ENCODE measurements around the gene MEGF6.
"Not testable (repeated sequence)": the region's sequence is repeated elsewhere in the genome, so short reads cannot be mapped to it uniquely, and the experiment has no call there.

The MEGF6 gene

DNA sequence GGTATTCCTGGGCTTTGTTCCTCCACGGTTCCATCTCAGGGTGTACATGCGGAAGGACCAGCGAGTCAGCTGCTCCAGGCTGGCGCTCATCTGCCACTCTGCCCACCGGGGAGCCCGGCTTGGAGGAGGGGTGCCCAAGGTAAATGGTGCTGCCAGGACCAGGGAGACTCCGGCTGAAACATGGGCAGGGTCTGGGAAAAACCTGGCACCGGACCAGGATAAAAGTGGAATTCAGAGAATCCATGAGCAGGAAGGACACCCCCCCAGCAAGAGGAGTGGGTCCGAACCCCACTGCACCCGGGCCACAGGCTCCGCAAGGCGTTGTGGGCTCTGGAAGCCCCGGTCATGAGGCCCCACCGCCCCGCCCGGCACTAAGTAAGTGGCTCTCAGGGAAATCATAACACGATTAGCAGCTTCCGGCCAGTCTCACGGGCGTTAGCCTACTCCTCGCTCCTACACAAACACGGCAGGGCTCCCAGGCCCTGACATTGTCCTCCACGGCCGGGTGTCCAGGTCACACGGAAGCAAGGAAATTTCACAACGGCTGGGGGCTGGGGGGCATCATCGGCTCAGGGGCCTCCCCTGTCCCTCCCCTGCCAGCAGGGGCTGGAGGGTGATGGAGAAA is 21.1 kb downstream of the MEGF6 start:
- DNase-seq = no peak

DNA sequence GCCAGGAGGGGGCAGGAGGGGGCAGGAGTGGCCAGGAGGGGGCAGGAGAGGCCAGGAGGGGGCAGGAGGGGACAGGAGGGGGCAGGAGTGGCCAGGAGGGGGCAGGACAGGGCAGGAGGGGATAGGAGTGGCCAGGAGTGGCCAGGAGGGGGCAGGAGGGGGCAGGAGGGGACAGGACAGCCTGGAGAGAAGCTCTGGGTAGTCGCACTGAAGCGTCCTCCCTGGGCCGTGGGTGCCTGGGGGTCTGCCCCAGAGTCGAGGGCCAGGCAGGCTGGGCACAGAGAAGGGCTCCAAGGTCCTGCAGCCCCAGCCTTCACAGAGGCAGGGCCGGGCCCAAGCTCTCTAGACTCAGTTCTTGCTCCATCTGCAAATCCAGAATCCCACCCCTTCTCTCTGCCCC is 22.9 kb downstream of the MEGF6 start:
- DNase-seq = no peak

DNA sequence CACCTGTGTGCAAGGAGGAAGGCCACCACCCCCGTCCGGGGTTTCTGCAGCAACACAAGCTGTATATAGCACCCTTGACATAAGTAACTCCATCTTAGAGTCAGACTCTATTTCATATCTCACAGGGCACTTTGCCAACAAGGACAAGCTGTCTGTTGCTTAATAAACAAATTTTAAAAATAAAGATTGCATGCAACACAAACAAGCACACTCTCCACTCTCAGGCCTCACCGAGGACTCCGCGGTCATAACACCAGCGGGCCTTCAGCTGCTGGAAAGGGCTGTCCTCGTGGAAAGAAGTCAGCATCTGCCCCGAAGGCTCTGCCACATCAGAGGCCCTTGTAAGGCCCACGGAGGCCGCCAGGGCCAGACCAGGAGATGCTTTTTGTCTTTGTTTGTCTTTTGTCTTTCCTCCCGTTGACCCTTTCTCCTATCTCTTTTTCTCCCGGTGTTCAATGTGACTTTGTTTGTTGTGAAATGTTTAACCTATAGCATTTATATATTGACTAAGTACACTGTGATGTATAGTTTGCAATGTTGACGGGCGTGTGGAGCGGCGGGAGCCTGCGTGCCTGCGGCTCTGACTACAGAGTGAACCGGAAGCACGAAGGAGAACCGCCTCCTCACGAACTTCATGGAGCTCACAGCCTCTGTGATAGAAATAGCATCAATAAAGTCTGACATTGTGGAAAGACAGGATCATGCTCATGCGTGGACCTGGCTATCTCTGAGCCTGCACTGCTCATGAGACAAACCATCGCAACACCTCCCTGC is 24.1 kb downstream of the MEGF6 start:
- DNase-seq = no peak

DNA sequence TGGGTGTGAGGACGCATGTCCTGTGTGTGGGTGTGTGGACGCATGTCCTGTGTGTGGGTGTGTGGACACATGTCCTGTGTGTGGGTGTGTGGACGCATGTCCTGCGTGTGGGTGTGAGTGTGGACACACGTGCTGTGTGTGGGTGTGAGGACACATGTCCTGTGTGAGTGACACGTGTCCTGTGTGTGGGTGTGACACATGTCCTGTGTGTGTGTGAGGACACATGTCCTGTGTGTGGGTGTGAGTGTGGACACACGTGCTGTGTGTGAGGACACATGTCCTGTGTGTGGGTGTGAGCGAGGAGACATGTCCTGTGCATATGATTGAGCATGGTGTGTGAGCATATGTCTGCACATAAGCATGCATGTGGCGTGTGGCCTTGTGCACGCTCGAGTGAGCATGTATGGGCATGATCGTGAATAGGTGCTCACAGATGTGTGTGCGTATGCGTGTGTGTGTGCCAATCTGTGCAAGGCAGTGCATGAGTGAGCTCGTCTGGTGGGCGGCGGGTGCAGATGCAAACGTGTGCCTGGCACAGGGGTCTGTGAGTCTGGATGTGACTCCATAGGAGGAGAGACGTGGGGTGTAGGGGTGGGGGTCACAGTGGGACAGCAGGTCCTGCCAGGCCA is 25.3 kb downstream of the MEGF6 start:
- DNase-seq = no peak

DNA sequence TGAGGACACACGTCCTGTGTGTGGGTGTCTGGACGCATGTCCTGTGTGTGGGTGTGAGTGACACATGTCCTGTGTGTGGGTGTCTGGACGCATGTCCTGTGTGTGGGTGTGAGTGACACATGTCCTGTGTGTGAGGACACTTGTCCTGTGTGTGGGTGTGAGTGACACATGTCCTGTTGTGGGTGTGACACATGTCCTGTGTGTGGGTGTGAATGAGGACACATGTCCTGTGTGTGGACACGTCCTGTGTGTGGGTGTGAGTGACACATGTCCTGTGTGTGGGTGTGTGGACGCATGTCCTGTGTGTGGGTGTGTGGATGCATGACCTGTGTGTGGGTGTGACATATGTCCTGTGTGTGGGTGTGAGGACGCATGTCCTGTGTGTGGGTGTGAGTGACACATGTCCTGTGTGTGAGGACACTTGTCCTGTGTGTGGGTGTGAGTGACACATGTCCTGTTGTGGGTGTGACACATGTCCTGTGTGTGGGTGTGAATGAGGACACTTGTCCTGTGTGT is 25.9 kb downstream of the MEGF6 start:
- DNase-seq = not testable (repeated sequence)

DNA sequence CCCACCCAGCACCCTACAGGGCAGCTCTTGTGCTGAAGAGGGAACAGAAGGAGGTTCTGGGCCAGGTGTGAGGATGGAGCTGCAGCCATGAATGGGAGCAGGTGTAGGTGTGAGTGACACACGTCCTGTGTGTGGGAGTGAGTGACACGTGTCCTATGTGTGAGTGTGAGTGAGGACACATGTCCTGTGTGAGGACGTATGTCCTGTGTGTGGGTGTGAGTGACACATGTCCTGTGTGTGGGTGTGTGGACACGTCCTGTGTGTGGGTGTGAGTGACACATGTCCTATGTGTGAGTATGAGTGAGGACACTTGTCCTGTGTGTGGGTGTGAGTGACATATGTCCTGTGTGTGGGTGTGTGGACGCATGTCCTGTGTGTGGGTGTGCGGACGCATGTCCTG is 26.4 kb downstream of the MEGF6 start:
- no peak for DNase-seq

DNA sequence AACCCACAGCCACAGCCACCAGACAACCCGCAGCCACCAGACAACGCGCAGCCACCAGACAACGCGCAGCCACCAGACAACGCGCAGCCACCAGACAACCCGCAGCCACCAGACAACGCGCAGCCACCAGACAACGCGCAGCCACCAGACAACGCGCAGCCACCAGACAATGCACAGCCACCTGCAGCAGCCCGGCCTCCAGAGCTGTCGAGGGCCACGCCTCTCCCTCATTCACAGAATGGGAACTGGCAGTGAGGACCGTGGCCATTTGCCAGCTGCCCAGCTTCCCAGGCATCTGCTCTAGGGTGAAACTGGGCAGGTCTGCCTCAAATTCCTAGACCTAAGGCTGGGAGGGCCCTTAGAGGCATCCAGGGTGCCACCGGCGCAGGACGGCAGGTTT is 27.6 kb downstream of the MEGF6 start:
- not testable (repeated sequence) for DNase-seq

DNA sequence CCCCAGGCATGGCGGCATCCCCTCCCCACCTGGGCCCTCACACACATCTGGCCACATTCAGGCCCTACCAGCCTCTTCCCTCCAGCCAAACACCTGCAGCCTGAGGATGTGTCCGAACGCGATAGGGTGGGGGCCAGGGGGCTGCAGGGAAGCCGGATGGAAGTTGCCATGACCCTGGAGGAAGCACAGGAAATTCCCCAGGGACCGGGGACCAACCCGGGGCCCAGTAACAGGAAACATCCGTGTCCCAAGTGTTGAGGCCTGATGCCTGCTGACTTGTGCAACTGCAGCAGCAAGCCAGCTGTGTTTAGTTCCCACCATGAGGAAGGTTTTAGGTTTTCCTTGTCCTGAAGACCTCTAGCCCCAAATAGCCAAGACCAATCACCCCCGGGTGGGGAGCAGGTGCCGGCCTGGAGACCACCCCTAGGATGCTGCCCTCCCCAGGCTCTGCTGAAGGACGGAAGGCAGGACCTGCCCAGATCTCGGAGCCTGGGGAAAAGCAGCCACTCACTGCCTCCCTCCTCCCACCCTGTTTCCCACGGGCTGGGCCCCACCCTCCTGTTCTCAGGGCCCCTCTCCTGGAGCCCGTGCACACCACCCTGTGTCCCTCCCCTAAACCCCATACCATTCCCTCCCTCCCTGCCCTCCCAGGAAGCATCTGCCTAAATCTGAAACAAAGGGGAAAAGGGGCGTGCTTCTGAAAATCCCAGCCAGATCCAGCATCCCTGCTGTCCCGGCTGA is 29.8 kb downstream of the MEGF6 start:
- no peak for DNase-seq

DNA sequence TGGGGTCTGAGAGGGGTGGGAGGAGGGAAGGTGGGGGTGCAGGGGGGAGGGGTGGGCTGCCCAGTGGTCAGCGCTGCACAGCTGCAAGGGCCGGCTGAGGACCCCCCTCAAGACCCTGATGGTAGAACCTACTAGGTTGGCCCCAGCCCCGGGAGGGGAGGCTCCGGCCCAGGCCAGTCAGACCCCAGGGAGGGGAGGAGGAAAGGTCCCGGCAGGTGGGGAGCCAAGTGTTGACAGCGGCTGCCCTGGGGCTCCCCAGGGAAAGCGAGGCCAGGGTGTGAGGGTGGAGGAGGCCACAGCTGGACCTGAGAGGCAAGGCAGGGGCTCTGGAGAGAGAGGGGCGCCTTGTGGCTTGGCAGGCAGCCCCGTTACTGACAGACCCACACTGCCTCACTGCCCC is 31.1 kb downstream of the MEGF6 start:
- DNase-seq = no peak

DNA sequence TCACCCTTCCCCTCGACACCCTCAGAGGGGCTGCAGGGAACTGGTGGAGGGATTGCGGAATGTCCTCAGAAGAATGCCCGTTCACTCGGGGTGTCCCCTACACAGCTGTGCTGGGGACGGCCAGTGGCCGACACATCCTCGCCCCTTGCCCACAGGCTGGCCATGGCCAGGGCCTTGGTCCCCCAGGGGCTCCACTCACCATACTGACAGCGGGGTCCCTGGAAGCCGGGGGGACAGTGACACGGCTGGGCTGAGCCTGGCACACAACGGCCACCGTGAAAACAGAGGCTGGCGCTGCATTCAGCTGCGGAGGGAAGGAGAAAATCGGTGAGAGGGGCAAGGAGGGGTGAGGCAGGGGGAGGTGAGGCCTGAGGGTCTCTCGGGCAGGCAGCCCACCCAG is 31.7 kb downstream of the MEGF6 start:
- no peak for DNase-seq

DNA sequence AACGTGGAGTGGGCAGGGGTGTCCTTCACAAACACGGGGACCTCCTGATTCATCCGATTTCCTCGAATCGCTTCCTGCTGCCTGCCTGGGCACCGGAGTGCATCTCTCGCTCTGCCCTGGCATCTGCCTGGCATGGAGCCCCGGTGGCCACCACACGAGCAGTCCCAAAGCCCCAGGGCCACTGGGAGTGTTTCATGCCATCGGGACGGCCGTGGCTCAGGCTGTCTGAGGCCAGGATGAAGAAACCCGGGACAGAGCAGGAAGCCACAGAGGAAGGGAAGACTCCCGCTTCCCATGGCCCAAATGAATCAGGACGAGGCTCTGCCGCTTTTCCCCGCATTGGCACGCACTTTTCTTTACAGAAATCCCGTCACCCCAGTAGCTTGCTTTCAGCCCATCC is 32.4 kb downstream of the MEGF6 start:
- no peak for DNase-seq

DNA sequence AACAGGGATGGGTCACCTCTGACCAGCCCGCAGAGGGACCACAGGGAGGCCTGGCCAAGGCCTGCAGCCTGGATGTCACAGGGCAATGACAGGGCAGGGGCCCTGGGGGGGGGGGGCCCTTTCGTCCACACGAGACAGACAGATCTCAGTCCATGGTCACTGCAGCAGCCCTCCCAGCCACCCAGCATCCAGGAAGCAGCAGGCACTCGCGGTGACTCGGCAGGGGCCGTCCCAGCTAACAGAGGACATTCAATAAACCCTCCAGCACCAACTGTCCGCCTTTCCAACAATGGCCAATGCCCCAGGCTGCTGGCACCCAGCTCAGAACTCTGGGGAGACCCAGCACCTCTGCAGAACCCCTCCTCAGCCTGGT is 32.9 kb downstream of the MEGF6 start:
- no peak for DNase-seq

DNA sequence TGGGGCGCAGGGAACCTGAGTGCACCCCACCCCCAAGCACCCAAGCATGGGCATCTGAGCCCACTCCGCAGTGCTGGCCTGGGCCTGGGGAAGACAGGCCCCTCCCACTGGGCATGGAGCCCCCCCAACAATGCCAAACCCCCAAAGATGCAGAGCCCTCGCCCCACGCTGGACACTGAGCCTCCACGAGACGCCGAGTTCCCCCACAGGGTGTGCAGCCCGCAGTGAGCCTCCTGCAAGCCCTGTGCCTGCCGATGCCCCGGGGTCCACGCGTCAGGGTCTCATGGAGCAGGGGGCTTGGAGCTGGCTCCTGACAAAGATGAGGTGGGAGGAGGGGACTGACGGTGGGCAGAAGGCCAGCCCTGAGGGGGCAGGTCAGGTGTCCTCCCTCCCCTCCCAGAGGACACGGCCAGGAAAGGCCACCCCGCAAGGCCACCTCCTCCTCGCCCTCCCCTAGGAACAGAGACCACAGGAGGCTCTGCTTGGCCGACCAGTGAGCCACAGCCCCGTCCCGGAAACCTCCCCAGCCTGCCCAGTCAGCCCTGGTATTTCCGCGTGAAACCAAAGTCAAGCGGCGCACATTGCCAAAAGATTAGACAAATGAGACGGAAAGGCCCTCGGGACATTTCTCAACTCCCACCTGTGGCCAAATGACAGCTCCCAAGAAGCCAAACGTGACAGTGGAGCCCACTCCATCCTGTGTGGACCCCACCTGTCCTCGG is 33.4 kb downstream of the MEGF6 start:
- DNase-seq = no peak

DNA sequence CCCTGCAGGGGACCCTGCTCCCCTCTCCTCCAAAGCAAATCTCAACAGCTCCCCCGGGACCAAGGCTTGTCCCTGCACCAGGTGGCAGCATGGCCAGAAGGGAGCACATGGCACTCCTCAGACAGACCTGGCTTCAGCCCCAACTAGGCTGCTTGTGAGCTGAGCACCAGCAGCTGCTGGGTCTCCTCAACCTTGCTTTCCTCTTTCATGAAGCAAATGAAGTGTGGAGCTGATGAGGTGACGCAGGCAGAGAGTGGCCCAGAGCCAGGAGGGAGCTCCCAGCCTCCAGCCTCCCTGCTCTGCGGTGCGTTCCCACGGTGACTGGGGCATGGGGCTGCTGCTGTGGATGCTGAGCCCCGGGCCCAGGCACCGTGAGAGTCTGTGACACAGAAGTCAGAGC is 34.0 kb downstream of the MEGF6 start:
- no peak for DNase-seq

DNA sequence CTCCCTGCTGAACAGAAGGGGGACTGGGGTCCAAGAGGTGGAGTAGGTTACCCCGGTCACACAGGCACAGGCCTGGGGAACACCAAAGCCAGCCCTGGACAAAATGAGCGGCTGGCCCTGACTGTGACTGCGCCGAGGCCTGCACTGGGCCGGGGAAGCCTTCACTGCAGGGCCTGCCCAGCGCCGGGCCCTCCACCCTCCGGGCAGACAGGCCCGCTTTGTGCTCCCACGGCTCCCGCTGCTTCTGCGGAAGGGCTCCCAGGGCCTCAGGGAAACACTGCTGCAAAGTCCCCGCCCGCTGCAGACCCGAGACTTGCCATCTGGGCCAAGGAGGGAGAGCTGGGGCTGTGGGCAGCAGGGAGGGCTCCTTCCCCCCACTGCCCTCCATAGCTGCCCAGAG is 35.3 kb downstream of the MEGF6 start:
- DNase-seq = no peak

DNA sequence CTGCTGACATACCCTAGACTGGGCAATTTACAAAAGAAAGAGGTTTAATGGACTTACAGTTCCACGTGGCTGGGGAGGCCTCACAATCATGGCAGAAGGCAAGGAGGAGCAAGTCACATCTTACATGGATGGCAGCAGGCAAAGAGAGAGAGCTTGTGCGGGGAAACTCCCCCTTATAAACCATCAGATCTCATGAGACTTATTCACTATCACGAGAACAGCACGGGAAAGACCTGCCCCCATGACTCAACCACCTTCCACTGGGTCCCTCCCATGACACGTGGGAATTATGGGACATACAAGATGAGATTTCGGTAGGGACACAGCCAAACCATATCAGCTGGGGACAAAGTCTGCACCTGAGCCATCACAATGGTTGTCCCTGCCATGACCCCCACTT is 35.8 kb downstream of the MEGF6 start:
- DNase-seq = not testable (repeated sequence)

DNA sequence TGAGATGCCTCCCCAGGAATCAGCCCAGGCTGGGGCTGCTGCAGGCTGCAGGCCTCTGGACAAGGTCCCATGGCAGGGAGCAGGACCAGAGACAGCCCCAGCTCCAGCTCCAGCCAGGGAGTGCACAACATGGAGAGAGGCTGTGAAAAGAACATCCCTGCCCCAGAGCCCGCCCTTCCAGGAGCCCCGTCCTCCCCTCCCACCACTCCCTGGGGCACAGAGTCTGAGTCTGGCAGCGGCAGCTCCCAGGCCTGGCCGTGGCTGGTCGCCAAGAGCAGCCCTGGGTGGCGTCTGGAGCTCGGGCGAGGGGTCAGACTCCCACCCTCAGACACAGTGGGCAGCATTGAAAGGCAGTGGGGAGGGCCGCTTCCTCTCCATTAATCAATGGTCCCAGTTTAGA is 37.8 kb downstream of the MEGF6 start:
- no peak for DNase-seq

DNA sequence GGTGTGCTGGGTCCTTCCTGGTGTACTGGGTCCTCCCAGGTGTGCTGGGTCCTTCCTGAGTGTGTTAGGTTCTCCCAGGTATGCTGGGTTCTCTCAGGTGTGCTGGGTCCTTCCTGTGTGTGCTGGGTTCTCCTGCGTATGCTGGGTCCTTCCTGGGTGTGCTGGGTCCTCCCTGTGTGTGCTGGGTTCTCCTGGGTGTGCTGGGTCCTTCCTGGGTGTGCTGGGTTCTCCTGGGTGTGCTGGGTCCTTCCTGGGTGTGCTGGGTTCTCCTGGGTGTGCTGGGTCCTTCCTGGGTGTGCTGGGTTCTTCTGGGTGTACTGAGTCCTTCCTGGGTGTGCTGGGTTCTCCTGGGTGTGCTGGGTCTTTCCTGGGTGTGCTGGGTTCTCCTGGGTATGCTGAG is 38.7 kb downstream of the MEGF6 start:
- DNase-seq = not testable (repeated sequence)

DNA sequence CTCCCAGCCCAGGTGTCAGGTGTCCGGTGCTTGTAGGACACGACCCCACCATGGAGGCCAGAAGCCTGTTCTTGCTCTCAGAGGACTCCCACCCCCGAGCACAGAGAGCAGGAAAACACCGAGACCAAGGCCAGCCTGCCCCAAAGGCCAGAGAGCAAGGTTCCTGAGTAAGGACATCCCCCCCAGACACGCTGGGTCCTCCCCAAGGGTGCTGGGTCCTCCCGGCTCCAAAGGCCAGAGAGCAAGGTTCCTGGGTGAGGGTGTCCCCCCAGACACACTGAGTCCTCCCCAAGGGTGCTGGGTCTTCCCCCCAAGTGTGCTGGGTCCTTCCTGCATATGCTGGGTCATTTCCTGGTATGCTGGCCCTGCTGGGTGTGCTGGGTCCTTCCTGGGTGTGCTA is 40.0 kb downstream of the MEGF6 start:
- DNase-seq = no peak

DNA sequence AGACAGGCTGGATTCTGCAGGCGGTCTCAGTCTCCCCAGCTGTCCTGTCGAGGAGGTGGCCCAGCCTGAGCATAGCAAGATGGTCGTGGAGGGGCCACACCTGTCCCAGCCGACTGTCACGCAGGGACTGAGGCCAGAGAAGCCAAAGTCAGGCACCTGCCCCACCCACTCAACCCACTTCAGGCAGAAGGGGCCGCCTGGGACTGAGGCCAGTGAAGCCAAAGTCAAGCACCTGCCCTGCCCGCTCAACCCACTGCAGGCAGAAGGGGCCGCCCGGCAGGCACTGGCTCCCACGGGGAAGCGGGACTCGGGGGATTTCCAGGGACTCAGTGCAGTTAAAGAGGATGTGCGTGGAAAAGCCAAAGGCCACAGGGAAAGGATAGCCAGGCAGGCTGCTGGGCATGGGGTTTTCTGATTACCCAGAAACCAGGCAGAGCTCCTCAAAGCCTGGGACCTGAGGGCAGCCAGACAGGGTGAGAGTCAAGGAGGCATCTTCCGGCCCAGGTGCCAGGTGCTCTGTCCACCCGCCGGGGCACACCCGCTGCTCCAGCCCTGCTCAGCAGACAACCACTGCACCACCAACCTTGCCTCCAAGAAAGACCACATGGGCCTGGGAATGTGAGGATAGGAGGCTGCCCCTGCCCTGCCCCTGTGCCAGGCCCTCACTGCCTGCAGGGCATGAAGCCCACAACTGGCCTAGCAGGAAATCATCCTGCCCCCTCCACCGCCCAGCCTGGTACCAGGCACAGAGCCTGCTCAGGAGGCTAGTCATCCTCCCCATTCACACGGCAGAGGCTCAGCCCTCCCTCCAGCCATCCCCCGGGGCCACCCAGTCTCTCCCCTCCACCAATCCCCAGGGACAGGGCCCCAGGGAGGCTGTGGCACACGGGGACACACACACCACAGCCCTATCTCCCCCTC is 41.0 kb downstream of the MEGF6 start:
- DNase-seq = no peak

DNA sequence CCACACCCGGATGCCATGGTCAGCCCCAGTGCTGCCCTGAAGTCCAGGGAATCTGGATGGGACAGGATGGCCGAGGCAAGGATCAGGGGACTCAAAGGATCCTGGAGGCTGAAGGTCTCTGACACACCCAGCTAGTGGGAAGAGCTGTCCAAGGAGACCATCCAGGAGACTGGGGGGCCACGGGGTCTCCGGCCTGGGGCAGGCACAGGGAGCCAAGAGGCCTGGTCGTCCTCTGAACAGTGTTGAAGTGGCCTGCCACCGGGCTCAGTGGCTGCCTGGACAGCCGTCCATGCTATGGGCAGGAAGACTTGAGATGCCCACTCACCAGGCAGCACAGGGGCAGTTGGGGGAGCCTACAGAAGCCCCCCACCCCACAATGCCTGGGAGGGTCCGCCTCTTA is 41.9 kb downstream of the MEGF6 start:
- no peak for DNase-seq

Data from amniotic stem cell (primary cell).